HG02884 (cell line): ENCODE data around the gene KRT80.

Source experiments
- ATAC-seq: cut with Tn5 transposase; IDR thresholded peaks from one replicate; pipeline ENCODE4 v1.9.1; 2021; ENCODE audit warnings: mild to moderate bottlenecking, moderate library complexity; ENCODE audit not compliant: unreplicated experiment

The KRT80 gene

DNA sequence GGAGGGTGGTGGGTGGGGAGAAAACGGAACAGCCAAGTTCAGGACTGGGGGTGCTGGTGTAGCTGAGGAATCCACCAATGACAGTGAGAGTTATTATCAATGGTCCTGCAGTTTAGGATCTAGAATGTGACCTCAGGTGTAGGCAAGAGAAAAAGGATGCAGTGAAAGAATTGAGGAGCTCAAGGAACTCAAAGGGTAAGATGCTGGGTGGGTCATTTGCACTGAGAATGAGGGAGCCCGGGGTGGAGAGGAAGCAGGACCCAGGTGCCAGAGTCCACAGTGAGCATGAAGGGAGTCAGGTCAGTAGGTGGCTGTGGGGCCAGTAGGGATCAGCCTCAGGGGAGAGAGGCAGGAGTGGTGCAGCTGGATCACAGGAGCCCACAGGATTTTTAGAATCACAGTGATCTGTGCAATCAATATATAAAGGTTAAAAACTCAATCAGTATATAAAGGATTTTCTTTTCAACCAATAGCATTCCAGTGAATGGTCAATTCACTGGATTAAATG, 38.1 kb upstream of the KRT80 start:
- no peak for ATAC-seq

GRCh38 chr12:52228931-52229330, 37.1 kb upstream of the KRT80 start:
- ATAC-seq = no peak

DNA sequence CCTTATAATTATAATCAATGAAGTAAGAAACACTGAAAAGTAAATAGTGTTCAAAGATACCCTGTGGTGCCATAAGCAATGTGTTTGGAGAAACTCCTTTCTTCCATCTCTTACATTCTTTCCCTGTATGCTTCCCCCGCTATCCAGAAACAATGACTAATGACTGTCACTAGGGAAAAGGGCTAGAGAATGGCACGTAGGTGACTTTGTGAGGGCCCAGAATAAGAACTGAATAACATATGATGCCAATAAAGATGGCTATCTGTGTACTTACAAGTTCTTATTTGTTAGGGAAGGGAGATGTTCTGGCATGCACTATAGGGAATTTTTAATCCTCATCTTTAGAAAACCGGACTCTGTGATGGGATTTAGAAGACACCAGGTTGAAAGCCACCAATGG, 36.6 kb upstream of the KRT80 start:
- no peak for ATAC-seq

GRCh38 chr12:52227606-52228166, 35.9 kb upstream of the KRT80 start:
- ATAC-seq = no peak

DNA sequence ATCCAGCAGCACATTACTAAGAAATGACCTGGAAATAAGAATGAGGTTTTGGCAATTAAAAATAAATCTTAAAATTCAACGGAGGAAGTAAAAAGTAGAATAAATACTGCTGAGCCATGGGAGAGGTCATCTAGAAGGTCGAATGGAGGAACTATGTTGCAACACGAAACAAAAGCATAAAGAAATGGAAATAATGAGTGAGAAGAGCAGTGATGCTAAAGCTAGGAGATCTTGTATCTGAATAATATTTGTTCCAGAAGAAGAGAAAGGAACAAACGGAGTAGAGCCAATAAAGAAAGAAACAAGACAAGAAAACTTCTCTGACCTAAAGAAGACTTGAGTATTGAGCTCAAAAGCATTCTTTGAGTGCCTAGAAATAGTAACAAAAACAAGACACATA, 34.6 kb upstream of the KRT80 start:
- ATAC-seq = no peak

DNA sequence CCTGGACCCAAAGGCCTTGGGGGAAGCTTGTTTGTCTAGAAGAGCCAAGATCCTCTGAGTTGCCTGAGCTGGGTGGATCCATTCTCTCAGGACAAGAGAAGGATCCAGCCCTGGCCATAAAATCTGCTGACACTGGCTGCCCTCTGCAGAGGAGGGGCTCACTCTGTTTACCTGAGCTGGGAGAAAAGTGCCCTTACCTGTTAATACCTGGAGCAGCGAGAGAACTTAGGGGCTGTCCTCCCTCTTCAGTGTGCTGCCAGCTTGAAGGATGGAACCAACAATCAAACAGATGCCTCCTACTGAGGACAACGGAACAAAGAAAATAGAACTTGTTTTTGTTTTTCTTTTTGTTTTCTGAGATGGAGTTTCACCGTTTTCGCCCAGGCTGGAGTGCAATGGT, 33.9 kb upstream of the KRT80 start:
- ATAC-seq = no peak

DNA sequence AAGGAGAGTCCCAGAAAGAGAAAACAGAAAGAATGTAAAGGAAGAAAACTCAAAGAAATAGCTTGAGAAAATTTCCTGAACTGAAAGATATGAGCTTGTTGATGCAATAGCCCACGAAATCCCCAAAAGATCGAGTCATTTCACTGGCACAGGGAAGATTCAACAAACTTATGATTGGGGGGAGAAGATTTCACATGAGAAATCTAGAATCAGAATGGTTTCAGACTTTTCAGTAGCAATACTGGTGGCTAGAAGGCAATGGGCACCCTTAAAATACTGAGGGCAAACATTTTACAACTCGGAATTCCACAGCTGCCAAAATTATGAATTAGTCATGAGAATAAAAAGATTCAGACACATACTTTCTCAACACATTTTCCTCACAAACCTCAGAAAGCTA, 32.3 kb upstream of the KRT80 start:
- ATAC-seq = no peak

DNA sequence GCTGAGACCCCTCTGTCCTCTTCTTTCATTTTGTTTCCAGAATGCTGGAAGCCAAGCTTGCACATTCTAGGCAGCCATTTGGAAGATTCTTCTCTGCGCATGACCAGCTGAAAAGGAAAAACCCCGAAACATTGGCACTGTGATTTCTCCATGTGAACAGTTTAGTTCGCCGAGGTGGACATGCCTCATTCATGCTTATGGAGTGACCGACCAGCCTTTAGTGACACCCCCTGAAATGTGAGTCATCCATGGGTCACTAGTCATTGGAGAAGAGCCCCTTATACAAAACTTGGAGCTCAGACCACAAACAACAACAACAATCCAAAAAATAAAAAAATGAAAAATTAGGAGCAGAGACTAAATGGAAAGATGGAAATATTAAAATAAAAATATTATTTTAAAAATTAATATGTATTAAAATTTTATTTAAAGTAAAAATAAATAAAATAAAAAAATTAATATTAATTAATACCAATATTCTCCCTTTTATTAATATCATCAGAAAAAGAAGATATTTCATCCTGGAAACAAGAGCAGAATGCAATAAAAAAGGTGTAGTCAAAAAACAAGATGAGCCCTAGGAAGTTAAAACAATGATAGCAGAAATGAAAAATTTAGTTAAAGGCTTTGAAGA, 31.7 kb upstream of the KRT80 start:
- ATAC-seq = no peak

DNA sequence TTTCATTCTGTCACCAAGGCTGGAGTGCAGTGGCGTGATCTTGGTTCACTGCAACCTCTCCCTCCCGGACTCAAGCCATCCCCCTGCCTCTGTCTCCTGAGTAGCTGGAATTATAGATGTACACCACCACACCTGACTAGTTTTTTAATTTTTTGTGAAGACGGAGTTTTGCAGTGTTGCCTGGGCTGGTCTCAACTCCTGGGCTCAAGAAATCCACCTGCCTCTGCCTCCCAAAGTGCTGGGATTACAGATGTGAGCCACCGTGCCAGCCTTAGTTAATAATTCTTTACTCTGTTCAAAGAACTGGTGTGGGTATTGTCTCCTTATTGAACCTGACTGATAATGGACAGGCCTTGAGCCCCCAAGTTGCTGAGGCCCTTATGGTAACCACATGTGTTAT, 30.9 kb upstream of the KRT80 start:
- no peak for ATAC-seq

GRCh38 chr12:52221912-52222457, 30.2 kb upstream of the KRT80 start:
- ATAC-seq = no peak

DNA sequence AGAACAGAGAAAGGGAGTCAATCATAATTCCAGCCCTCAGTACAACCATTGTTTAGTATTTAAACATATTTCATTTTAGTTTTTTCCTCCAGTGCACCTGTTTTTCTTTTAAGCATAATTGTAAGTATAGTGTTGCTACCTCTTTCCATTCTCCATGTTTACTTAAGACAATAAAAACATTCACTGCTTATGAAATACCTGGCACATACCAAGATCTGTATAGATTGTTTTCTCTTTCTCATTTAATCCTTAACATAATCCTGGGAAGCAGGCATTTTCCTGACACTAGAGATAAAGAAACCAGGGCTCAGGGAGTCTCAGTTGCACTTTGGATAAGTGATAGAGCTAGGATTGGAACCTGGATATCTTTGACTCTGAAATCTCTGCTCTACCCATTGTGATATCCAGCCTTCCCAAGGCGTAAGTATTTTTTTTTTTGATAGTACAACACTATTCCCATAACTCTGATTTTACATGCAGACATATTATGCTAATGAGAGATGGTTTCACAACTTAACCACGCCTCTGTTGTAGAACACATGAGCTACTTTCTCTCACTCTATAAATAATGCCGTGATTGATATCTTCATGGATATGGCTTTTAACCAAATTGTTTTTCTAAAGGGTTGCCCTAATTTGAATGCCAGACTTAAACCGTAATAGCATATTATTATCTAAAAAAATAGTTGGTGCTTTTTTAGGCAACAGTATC, 29.4 kb upstream of the KRT80 start:
- ATAC-seq = no peak

DNA sequence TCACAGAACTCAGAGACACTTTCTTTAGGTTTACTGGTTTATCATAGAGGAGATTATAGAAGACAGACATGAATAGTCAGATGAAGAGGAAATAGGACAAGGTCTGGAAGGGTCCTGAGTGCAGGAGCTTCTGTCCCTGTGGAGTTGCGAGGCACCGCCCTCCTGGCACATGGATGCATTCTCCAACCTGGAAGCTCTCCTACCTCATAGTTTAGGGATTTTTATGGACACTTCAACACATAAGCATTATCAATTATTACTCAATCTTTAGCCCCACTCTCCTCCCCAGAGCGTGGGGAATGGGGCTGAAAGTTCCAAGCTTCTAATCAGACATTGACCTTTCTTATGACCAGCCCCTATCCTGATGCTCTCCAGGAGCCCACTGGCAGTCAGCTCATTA, 28.7 kb upstream of the KRT80 start:
- no peak for ATAC-seq

GRCh38 chr12:52218001-52218400, 26.2 kb upstream of the KRT80 start:
- ATAC-seq = no peak

DNA sequence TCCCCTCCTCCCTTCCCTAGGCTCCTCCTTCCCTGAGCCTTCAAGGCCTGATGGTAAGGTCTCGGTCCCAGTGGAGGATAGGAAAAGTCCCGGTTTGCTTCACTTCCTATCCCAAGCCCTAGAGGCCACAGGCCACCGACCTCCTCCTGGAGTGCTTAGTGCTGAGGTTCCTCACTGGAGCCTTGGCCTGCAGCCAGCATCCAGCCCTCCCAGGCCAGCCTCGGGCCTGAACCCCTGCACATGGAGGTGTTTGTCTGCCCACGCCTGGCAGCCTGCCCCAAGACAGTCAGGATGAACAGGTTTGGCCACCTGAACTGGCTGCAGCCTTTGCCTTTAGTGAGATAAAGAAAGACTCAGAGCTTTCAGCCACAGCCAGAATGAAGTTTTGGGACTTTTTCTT, 25.4 kb upstream of the KRT80 start:
- no peak for ATAC-seq

GRCh38 chr12:52216807-52217206, 25.0 kb upstream of the KRT80 start:
- no peak for ATAC-seq

DNA sequence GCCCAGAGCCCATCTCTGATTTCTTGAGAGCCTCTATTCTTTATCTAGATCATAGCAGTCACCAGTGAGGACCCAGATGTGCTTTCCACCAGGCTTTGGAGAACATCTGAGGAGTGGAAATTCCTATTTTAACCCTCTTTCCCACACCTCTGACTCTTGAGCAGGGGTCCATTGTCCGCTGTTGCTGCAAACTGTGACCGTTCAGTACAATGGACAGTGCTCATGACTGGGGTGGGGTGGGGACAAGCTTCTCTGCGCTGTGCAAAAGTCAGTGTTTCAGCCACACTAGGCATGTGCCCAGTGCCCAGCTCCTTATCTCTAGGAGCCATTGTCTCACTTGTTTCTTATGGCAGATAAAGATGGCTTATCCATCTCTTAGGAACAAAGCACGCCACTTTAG, 24.3 kb upstream of the KRT80 start:
- no peak for ATAC-seq

- no peak for ATAC-seq
Observed at GRCh38 chr12:52215587-52216031, 23.8 kb upstream of the KRT80 start.

GRCh38 chr12:52214421-52214802, 22.6 kb upstream of the KRT80 start:
- no peak for ATAC-seq

DNA sequence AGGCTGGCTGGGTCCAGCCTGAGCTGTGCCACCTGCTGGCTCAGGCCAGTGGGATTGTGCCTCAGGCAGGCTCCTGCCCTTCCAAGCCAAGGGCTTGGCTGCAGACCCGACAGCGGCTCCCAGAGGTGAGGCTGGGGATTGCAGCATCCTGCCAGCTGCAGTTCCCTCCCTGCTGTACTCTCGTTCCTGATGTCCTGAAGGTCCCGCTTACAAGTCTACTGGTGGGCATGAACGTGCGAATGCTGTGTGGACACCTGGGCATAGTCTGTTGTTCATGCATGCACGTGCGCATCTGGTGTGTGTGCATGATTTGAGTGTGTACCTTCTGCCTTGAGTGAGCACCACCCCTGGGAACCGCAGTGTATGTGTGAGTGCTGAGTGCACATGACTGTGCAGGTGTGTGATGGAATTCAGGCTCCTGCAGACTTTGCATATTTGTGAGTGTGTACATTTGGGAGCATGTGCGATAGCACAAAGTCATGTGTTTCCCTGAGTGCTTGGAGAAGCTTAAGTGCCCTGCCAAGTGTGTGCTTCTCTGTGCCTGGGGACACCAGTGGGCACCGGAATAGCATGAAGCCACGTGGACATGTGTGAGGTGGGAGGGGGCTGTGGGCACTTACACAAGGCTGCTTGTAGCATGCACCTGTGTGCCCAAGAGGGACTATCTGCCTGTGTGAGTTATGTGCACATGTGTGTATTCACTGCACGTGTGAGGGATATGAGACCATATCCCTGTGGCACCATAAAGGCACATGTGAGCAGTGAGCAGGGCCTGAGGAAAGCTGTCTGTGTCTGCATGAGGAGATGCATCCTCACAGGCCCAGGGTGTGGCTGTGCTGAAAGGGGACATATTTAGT, 22.0 kb upstream of the KRT80 start:
- no peak for ATAC-seq

- no peak for ATAC-seq
Observed at GRCh38 chr12:52212701-52213563, 21.1 kb upstream of the KRT80 start.
